GM18867 (cell line): ENCODE results near the gene PRR29.

ENCODE experiments used
- ATAC-seq: cut with Tn5 transposase; IDR thresholded peaks from one replicate; pipeline ENCODE4 v1.9.1; 2021; ENCODE audit warnings: mild to moderate bottlenecking, moderate library complexity; ENCODE audit not compliant: unreplicated experiment

Gene PRR29

DNA sequence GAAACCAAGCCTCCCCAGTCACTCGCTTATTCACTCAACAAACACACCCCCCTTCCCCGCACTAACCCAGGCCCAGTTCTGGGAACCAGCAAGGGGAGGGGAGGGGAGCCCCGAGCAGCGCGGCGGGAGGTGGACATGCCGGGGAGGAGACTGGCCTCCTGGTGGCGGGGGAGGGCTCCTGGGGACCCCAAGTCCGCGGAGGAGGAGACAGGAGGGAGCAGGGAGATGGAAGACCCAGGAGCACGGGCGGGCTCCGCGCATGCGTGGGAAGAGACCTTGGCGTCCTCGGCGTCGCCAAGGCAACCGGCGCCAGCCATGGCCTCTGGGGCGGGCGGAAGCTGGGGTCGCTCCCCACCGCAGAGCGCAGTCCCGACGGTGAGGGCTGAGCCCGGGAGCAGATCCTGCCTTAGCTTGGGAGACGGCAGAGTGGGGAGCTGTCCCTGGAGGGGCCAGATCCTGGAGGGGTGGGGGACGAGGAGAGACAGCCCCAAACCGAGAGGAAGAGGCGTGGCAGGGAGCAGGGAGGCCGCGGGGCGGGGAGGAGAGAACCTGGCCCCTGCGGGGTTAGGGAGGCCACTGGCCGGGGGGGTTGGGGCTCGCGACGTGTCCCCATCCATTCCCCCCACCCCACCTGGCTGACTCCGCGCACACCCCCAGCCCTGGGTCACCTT is at the start of gene PRR29:
Gene PRR29, plus strand, starts transcription at position 302 of the 671 bp plus-strand sequence. Its CDS starts 14 bp downstream, at position 316.
- ATAC-seq, result no peak

DNA sequence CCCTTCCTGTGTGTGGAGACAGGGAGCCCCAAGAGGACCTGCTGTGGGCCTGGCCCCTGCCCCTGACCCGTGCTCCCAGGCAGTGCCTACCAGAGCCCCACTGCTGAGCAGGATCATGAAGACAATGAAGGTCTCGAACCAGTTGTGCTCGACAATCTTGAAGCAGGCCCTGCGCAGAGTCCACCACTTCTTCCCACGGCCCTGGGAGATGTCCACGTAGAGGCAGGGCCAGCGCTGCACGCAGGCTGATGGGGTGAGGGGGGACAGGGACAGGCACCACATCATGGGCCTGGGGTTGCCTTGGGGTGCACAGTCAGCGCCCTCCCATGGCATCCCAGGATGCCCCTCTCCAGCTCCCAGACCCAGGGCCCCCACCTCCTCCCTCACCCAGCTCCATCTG is 49.6 kb upstream of the PRR29 start:
- ATAC-seq, result no peak

DNA sequence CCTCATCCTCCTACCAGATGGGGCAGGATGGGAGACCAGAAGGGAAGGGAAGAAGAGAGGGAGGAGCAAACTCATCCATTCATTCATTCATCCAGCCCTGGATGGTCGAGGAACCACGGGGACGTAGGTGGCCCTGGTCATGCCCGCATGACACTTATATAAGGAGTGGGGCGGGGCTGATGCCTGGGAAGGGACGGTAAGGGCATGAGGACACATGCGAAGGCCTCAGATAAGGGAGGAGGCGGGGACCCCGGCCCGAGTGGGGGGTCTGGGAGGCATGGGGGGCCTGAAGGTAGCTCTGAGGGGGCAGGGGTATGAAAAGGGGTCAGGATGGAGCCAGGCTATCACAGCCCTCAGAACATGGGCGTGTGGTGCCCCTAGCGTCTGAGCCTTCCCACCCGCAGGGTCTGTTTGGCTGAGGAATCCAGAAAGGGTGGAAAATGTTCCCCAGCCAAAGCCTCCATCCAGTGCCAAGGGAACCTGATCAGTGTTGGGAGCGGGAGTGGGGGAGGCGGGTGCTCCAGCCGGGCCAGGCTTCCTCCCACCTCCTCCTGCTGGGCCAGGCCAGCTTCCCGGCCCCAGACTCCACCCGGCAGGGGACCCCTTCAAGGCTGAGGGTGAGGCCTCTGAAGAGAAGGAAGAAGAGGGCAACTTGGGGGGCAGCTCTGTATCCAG is 48.4 kb upstream of the PRR29 start:
- no peak for ATAC-seq

DNA sequence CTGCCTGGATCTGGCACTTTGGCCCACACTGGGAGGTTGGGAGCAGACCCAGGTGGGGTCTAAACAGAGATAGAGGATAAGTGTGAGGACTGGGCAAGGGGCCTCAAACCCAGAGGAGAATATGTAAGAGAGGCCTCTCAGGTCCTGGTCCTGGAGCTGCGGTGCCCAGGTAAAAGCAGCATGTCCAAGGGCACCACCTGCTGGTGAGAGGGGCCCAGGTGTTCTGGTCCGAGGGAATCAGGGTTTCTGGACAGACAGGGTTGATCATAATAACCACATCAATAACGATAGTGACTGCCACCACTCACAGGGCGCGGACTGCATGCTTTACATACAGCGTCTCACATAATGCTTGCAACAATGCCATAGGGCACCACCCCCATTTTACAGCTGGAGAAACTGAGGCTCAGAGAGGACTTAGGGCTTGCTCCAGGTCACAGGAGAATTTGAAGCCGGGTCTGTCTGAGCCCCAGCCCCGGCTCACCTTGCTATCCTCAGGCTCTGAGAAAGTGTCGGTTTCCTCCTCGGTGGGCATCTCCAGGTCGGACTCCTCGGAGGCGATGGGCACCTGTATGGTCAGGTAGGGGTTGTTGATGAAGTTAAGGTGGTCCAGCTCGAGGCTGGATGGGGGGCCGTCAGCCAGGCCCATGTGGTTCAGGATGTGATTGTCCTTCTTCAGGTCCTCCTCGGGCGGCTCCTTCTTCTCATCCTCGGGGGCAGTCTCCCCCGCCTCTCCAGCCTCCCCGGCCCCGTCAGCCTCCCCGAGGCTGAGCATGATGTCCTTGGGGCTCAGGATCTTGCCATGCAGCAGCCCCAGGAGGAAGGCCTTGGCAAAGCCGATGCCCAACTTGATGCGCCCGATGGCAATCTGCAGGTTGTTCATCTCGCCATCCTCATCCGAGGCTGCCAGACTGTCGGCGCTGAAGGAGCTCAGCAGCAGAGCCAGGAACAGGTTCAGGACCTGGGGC is 46.9 kb upstream of the PRR29 start:
- no peak for ATAC-seq

DNA sequence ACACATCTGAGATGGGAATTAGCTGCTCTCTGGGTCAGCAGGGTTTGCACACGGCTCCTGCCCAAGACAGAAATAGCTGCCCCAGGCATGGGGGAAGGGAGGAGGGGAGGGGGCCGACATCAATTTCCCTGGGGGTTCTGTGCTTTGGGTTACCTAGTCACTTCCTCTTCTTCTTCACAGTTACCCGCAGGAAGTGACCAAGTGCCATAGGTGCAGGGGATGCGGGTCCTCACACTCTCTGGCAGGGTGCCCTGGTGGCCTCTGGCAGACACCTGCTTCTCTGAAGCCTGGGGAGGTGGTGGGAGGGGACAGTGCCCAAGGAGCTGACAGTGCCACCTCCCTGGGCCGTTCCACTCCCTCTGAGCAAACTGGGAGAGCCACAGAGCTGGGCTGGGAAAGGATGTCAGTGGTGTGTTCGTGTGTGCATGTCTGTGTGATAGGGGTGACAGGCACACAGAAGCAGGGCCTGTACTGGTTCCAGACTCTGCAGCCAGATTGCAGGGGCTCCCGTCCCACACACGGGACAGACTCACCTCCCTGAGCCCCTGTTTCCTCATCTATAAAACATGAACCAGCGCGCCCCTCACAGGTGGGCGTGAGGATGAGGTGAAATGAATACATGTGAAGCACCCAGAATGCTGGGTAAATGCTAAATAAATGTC is 43.6 kb upstream of the PRR29 start:
- peak; percentile 44 for ATAC-seq

DNA sequence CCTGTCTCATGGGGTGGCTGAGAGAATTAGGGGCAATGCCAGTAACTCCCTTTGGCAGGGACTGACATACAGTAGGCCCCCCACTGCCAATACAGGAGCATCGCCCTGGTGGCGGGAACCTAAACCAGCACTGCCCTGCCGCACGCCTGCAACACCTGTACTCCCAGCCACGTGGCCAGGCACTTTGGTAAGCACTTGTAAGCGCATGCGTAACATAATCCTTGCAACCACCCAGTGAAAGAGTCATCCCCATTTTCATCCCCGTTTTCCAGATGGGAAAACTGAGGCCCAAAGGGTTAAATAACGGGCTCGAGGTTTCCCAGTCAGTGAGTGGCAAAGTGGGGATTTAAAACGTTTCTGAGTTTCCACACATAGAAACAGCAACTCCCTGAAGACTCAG is 42.9 kb upstream of the PRR29 start:
- no peak for ATAC-seq

DNA sequence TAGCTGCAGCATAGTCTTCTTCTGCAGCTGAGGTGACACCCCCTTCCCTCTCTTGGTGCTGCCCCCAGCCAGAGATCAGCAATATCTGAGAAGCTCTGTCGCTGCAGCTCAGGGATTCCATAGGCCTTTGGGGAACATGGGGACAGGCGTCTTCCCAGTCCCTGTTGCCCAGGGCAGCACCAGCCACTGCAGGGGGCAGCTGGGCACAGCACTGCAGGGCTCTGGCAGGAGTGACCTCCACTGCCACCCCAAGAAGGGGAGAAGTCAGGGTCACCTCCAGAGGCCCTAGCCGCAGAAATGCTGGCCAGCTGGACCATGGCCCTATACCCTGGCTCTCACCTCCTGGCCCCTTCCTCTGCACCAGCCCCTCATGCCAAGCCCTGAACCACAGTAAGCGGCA is 42.4 kb upstream of the PRR29 start:
- no peak for ATAC-seq

DNA sequence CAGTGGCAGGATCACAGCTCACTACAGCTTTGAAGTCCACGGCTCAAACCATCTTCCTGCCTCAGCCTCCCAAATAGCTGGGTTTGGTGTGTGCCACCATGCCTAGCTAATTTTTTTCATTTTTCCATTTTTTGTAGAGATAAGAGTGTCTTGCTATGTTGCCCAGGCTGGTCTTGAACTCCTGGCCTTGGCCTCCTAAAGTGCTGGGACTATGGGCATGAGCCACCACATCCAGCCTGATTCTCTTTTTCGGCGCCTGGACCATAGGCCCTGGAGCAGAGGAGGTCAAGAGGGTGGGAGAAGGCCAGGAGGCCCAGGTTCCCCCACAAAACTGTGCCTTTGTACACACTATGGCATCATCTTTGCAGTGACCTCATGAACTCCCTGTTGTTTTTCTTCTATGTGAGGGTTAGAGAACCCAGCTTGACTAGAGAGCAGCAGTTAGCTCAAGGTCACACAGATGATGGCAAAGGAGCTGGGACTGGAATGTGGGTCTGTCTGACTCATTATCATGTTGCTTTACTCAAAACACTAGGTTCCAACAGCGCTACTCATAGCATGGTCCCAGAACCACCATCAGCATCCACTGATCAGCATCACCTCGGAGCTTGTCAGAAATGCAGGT is 41.7 kb upstream of the PRR29 start:
- ATAC-seq, result no peak

DNA sequence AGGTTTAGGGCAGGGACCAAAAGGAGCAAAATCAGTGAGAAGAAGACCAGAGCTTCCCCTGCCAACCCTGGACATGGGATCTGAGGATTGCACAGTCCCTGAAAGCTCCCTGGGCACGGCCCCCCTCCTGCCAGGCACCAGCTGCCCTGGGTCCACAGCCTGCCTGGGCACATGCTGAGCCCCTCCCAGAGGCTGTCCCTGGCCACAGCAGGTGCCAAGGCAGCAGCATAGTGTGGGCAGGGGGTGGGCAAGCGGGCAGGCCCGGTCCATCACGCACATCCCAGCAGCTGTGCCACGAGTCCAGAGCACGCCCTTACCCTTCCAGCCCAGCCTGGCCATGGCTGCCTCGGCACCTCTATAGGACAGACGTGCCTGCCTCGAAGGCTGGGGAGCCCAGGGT is 38.1 kb upstream of the PRR29 start:
- ATAC-seq, result no peak

DNA sequence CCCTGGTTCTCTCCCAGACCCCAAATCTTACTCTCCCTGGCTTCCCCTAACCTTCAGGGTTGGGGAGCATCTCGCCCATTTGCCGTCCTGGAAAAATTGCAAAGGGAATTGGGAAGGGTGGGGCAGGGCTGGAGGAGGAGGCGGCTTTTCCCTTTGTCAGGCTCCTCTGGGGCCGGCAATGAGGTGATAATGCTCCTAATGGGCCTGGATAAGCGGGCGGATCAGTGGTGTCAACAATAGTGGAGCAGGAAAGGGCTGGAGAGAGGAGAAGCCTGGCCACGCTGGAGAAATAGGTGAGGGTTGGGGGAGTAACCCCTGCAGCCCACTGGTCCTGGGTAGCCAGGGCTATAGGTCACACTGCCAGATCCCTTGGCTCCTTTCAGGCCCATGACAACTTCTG is 37.7 kb upstream of the PRR29 start:
- ATAC-seq, result no peak

DNA sequence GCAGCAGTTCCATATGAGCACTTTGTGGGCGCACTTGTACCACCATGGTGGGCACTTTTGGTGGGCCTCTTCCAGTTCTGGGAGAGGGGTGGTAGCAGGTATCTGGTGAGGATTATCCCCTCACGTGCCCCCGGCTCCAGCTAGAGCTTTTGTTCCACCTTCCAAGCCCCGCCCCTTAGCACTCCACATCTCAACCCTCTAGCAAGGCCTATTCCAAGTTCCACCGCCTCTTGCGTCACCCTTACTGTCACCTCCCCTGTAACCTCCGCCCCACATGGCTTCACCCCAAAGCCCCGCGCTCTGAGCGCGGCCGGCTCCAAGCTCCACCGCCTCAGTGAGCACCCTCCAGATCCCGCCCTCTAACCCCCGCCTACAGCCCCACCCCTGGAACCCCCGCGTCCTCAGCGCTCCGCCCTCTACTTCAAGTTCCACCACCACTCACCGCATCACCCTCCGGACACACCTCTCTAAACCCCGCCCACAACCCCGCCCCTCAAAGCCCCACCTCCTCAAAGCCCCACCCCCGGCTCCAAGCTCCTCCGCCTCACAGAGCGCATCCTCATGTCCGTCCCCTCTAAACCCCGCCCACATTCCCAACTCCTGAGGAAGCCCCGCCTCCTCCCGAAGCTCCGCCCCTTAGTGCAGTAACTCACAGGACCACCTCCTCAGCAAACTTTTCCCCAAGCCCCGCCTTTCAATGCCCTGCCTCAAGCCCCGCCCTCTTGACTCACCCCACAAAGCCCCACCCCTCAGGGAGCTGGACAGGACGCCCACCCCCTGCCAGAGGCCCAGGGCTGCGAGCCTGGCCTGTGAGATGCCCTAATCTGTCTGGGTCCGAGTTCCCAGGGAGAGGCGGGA is 36.6 kb upstream of the PRR29 start:
- no peak for ATAC-seq

DNA sequence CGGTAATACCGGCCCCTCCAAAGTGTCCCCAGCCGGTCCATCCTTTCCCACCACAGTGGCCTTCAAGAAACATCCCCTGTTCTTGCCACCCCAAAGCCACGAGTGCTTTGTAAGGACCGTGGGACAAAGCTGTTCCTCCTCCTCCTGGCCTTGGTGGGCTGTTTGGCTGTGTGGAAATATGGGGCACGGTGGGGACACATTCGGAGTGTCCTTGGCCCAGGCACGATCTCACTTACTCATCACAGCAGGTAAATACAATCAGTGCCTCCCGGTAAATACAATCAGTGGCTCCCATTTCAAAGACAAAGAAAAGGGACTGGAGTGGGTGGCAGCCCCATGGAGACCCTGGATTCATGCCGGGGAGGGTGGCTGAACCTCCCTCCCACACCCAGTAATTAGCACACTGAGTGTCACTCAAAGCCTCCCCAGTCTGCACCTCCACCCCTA is 35.8 kb upstream of the PRR29 start:
- ATAC-seq, result no peak

DNA sequence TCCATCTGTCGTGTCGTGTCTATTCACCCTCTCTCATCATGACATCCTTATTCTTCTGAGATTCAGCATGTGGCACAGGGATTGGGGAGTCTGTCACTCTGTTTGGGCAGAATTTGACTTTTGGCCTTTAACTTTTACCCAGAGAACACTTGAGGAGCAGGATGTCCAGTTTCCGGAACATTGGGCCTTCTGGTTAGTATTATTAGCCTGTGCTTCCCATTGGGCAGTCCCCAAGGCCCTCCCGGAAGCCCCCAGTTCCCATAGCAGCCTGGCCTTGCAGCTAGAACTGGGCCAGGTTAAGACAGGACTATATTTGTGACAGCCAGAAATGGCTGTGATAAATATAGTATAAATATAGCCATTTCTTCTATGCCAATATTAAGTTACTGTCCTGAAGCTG is 35.0 kb upstream of the PRR29 start:
- no peak for ATAC-seq

DNA sequence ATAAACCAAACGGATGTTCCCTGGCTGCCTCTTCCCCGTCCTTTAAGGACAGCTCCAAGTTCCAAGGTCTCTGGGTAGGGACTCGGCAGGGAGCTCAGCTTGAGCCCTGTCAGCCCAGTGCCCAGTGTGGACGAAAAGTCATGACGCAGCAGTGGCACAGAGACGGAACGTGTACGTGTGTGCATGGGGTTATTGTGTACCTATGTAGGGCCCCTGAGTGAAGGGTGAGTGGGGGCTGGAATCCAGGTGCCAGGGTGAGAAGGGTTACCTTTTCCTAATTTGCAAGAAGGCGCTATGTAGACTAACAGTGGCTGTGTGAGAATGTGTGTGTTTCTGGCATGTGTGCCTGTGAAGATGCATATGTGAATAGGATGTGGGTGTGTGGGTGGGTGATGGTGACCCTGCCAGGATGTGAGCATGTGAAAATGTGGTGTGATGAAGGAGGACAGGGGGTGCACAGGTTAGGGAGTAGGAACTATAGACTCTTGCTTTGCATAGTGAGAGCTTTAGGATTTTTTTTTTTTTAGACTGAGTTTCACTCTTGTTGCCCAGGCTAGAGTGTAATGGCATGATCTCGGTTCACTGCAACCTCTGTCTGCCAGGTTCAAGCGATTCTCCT is 31.4 kb upstream of the PRR29 start:
- peak; percentile 73 for ATAC-seq

DNA sequence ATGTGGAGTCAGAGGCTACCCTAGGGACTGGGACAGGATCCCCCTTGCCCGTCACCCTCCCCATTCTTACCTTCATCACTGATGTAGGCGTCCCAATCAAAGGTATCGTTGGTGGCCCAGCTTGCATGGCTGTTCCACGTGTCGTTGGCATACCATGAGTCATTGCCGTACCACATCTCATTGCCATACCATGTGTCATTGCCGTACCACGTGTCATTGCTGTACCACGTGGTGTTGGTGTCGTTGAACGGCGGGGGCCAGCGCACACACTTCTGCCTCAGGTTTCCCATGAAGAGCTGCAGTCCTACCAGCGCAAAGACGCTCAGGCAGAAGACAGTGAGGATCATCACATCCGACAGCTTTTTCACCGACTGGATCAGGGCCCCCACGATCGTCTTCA is 30.2 kb upstream of the PRR29 start:
- no peak for ATAC-seq

DNA sequence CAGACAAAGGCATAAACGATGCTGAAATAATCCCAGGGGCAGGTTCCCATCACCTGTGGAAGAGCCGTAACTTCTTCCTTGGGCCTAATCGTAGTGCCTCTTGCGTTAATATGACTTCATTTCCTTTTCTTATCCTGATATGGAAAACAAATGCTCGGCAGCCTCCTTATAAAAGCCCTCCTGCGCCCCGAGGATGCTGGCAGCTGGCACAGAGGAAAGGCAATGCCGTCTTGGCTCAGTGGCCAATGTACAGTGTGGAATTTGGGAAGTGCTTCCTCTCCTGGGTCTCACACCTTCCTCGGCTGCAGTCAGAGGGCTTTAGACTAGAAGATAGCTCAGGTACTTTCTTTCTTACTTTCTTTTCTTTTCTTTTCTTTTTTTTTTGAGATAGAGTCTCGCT is 28.9 kb upstream of the PRR29 start:
- ATAC-seq, result no peak

DNA sequence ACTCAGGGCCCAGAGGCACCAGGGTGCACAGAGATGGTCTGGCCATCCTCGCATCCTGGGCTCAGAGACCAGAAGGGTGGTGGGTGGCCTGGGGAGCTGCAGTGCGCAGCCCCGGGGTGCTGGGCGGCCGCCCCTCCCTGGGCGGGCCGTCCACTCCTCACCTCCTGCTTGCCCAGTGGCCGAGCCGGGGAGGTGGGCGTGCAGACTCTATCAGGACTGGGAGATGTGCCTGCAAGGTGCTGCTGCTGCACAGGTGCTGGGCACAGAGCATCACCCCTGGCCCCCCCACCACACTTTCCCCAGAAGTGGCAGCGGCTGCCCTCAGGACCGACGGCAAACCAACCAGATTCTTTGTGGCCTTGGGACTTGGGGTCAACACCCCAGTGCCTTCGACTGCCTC is 25.4 kb upstream of the PRR29 start, which contains the start of gene SCN4A:
Gene SCN4A, minus strand, starts transcription at position 123 of the 400 bp plus-strand sequence. Its CDS starts 77 bp downstream, at position 46.
- ATAC-seq, result no peak

DNA sequence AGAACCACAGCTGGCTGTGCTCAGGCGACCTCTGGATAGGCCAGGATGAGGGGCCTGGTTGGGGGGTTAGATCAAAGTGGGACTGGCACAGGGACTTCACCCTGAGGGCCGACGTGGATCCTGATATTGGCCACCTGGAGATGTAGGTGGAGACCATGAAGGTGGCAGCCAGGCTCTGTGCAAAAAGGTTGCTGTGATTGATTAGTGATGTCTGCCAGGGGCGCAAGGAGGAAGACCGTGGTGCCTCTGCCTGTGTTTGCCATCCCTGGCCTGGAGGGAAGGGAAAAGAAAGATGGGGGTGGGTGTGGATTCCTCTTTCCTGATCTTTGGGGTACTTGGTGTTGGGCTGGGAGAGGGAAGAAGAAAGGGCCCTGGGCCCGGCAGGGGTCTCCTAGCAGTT is 24.9 kb upstream of the PRR29 start:
- no peak for ATAC-seq
